RWPE1 (cell line): Measurements from ENCODE around the gene IGFBP6.

Source experiments
- CTCF ChIA-PET: fragments of 350-600 bp; sonication (Branson Sonifier 250); formaldehyde crosslinking; extraction: SDS; loops from one replicate; lab custom pipeline; 2021; lab: Yijun Ruan, JAX
- POLR2A ChIA-PET: fragments of 400-600 bp; formaldehyde crosslinking; extraction: SDS; loops from one replicate; lab custom pipeline; 2020; ENCODE audit warnings: antibody characterized with exemption; ENCODE audit not compliant: low non-redundant PET; lab: Yijun Ruan, JAX
- DNase-seq: peaks from one replicate; pipeline ENCODE4 v3.0.0; 2012; ENCODE audit warnings: low spot score
- H3K27ac ChIP-seq: fragments of 450-650 bp; 2 replicates; pipeline ENCODE4 v1.5.1; 2017
- TF ChIP-seq, protein P1 (sequence below): fragments of 450-650 bp; conservative IDR thresholded peaks from 2 replicates; pipeline ENCODE4 v1.5.1; 2017; ENCODE audit warnings: low read depth, mild to moderate bottlenecking

Gene IGFBP6

DNA sequence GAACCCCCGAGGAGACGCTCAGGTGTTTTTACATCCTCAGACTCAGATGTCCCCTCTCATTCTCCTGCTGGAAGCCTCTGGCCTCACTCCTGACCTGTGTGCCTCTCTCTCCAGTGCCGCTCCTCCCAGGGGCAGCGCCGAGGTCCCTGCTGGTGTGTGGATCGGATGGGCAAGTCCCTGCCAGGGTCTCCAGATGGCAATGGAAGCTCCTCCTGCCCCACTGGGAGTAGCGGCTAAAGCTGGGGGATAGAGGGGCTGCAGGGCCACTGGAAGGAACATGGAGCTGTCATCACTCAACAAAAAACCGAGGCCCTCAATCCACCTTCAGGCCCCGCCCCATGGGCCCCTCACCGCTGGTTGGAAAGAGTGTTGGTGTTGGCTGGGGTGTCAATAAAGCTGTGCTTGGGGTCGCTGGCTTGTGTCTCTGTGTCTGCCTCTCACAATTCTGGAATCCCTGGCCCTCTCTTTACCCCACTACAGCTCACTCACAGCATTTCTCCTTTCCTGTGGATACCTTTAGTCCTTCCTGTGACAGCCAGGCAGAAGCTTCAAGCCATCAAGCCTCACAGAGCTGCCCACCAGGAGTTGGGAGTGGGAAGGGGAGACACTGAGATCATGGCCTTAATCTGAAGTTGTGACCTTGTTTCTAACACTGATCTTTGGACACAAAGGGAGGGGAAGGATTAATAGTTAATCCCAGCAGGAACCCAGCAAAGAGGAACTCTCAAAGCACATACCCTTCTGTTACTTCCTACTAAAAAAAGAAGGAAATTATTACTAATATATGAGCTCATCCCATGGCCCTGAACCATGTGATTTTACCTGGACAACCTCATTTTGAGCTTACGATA is 4.7 kb downstream of the IGFBP6 start:
- CTCF ChIA-PET, result interaction anchor here (0.6 to 8.1 kb wide), 4 partner anchors 30 to 576 kb away, joined by 4 to 132 read pairs (median 4); no protein-coding TSS in a partner anchor
- no peak for DNase-seq
- peak overlapping the region; percentile 100 for H3K27ac ChIP-seq
- POLR2A ChIA-PET, result no interaction called here
- TF ChIP-seq, protein P1, sequence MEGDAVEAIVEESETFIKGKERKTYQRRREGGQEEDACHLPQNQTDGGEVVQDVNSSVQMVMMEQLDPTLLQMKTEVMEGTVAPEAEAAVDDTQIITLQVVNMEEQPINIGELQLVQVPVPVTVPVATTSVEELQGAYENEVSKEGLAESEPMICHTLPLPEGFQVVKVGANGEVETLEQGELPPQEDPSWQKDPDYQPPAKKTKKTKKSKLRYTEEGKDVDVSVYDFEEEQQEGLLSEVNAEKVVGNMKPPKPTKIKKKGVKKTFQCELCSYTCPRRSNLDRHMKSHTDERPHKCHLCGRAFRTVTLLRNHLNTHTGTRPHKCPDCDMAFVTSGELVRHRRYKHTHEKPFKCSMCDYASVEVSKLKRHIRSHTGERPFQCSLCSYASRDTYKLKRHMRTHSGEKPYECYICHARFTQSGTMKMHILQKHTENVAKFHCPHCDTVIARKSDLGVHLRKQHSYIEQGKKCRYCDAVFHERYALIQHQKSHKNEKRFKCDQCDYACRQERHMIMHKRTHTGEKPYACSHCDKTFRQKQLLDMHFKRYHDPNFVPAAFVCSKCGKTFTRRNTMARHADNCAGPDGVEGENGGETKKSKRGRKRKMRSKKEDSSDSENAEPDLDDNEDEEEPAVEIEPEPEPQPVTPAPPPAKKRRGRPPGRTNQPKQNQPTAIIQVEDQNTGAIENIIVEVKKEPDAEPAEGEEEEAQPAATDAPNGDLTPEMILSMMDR, result no peak

DNA sequence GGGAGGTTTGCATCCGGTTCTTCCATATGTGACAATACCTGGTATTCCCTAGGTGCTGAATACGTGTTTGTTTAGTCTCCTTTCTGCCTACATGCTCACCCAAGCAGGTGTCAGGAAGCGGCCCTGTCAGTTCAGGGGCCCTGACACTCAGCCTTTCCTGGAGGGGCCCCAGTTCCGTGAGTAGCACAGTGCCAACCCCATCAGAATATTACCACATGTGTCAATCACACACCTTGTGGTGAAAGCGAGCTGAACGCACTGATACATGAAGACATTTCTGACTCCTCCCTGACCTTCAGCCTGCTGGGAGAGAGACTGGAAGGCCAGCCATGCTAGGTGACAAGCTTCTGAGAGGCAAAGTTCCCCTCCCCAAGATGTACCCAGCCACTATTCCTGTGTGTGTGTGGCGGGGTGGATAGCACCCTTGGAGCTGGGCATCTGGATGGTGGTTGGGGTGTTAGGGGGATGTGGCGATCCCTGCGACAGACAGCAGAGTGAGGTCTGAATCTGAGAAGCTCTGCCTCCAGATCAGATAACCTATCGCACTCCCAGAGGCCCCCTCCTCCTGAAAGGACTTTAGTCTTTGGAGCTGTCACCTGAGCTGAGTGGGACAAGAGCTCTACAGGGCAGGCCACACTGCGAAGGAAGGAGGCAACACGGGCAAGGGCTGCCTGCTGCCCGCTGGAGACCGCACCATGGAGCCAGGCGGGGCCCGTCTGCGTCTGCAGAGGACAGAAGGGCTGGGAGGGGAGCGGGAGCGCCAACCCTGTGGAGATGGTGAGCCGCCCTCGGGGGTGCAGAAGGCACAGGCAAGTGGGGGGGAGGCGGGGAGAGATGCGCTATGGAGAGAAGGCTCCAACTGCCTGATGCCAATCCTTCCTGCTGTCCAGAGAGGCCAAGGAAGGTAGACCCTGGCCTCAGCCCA is 5.7 kb downstream of the IGFBP6 start, which contains the start of gene SOAT2:
TSS of gene SOAT2 (plus strand) at position 604 of the 925 bp plus-strand sequence. CDS start at position 696, 92 bp downstream.
- DNase-seq, result no peak
- TF ChIP-seq, protein P1, result no peak
- ChIA-PET CTCF (interaction anchor here (0.6 to 8.1 kb wide), 4 partner anchors 31 to 577 kb away, joined by 4 to 132 read pairs (median 4); no protein-coding TSS in a partner anchor), POLR2A (no interaction called here)
- H3K27ac ChIP-seq, result peak within 1 kb of the TSS; percentile 100

DNA sequence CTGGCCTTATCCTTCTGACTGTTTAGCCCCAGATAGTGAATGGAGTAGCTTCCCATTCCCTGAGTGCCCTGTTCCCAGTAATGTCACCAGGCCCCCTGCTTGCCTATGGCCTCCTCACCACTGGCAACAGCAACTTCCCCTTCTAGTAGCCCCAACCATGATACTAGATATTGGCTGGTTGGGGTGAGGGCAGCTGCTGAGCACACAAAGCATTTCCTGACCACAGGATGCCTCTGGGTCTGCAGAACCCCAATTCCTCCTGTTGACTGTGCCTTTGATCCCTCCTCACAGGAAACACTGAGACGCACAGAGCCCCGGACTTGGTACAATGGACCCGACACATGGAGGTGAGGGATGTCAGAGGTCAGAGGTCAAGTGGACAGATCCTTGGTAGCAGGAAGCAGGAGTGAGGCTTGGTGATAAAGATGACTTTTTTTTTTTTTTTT is 6.4 kb downstream of the IGFBP6 start:
- TF ChIP-seq, protein P1, result no peak
- ChIA-PET CTCF (interaction anchor here (8.1 kb wide), 1 partner anchor 37 kb away, joined by 132 read pairs; no protein-coding TSS in a partner anchor), POLR2A (no interaction called here)
- peak overlapping the region; percentile 42; the same call in 1 of the 2 replicates for H3K27ac ChIP-seq
- no peak for DNase-seq

DNA sequence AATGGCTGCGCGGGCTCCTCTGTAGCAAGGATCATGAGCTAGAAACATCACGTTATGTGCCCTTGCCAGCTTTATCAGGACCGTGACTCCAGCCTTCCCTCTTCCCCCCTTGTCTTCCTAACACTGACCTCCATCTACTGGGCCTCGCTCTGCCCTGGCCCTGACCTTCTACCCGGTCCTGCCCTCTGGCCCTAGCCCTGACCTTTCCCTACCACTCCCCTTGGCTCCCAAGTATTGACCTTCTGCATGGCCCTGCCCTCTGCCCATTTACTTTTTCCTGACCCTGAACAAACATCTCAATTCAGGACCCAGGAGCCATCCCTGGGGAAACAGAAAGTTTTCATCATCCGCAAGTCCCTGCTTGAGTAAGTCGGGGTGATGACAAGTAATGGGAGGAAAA is 7.8 kb downstream of the IGFBP6 start:
- no peak for DNase-seq
- H3K27ac ChIP-seq, result no peak overlapping the region
- TF ChIP-seq, protein P1, result no peak
- ChIA-PET CTCF (interaction anchor here (0.6 kb wide), 1 partner anchor 27 kb away, joined by 3 read pairs; no protein-coding TSS in a partner anchor), POLR2A (no interaction called here)

DNA sequence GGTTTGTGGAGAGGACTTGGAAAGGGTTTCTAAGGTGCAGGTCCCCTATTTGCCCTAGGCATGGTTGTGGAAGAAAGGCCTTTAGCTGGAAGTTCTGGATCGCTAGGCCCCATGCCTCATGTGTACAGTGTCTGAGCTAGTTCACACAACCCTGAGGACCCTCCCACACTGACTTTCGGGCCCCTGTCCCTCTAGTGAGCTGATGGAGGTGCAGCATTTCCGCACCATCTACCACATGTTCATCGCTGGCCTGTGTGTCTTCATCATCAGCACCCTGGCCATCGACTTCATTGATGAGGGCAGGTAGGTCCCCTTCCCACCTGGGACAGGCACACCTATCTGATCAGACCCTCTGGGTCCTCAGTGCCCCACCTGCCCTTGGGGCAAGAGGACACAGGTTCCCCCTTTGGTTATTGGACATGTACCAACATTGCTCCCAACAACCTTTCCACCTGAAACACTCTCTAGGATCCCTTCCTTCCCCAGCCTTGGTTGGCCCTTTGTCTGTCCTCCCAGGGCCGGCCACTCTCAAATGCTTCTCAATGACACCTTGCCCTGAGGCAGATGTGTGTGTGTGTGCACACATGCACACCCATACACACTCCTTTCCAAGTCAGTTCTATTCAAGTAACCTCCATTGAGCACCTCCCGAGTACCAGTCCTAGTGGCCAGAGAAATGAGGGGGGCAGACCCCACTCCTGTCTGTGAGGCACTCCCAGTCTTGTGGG is 8.4 kb downstream of the IGFBP6 start:
- POLR2A ChIA-PET, result no interaction called here
- no peak for DNase-seq
- TF ChIP-seq, protein P1, result no peak
- CTCF ChIA-PET, result no interaction called here
- H3K27ac ChIP-seq, result no peak overlapping the region
